ENCODE data around the gene PSMF1. TPM values are rescaled to one million over a fixed set of nuclear protein-coding genes. Genes with fewer than 3 reads are reported as not detected.

The PSMF1 gene
- total and polyA plus RNA-seq, 2 donors (not counting 3 experiments of a cell fraction or from before 2014, with no cell fraction given), result 142 to 354 TPM

DNA sequence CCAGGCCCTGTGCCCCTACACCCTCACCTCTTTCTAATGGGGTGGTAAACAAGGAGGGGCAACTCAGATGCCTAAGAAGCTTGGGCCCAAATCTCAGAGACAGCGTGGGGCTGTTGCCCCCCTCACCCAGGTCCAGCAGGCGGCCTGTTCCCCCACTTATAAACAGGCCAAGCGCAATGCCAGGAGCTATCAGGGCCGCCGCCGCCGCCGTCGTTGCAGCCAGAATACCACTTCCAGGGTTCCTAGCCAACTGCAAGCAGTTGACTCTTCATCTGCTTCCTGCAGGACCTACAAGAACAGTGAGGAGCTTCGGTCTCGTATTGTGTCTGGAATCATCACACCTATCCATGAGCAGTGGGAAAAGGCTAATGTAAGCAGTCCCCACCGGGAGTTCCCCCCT lies 16.4 kb downstream of the PSMF1 start:
- BruUV-seq (replicated peaks), result no TSS peak
- H3K79me2 ChIP-seq (ENCODE audit: control insufficient read depth, insufficient read depth, low read length), result peaks cover 12% of the 10 kb centered on the region

DNA sequence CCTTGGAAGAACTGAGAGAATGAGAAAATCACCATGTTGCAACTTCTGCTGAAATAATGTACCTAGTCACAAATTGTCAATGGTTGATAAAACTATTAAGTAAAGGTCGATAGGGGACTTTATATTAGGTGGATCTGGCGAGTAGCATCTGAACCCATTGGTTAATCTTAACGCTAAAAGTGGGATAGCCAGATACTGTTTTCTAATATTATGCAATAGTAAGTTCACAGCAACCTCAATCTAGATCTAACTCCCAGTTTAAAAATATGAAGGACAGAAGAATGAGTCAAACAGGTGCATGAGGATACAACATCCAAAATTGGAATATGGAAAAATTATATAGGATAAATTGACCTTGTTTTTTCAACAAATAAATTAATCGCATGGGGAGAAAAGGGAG lies 18.8 kb downstream of the PSMF1 start:
- Histone ChIP-seq H3K27me3 (ENCODE audit: control insufficient read depth in 2 of 2, insufficient read depth in 2 of 2, low read length in 2 of 2) (no peaks in the 10 kb centered on the region), H3K4me1 (ENCODE audit: control insufficient read depth, extremely low read depth, insufficient read depth, low read length) (no peaks in the 10 kb centered on the region), H4K20me1 (replicated peaks; ENCODE audit: control insufficient read depth, extremely low read depth, insufficient read depth, low read length) (peaks cover 2% of the 10 kb centered on the region), H3K9me3 (replicated peaks; ENCODE audit: control insufficient read depth, insufficient read depth, low read length) (no peaks in the 10 kb centered on the region), H3K9ac (replicated peaks; ENCODE audit: extremely low read depth, insufficient read depth, low read length) (no peak overlapping the region), H3K79me2 (ENCODE audit: control insufficient read depth, insufficient read depth, low read length) (peaks cover 6% of the 10 kb centered on the region), H3K4me3 (replicated peaks in 1 of 3; ENCODE audit: insufficient read depth in 1 of 3, low read depth in 1 of 3, low read length in 3 of 3) (no peak overlapping the region), H2AFZ (ENCODE audit: low read depth, low read length) (no peak overlapping the region), H3K27ac (ENCODE audit: insufficient read depth, low read depth, low read length) (no peak overlapping the region), H3K9me1 (replicated peaks; ENCODE audit: control insufficient read depth, extremely low read depth, insufficient read depth, low read length) (no peaks in the 10 kb centered on the region), H3K4me2 (ENCODE audit: insufficient read depth, low read length) (no peak overlapping the region), H3K36me3 (ENCODE audit: control insufficient read depth in 2 of 2, extremely low read depth in 1 of 2, insufficient read depth in 2 of 2, low read length in 2 of 2) (peaks cover 10 to 13% of the 10 kb centered on the region in 2 experiments)
- FAIRE-seq (no peak), DNase-seq (ENCODE audit: low read depth, low spot score) (no peak)
- dilution Hi-C loops (cut with MboI; ENCODE audit: extremely low pct_ligation_motif_present, low sequenced_read_pairs) (no loop called here), intact Hi-C loops (cut with micrococcal nuclease) (no loop called here)
- TF ChIP-seq EZH2 (IDR thresholded peaks at IDR 0.05; ENCODE audit: borderline replicate concordance, low read depth, low read length, severe bottlenecking) (no peak), JUN (IDR thresholded peaks at IDR 0.05; ENCODE audit: borderline replicate concordance, insufficient read depth, insufficient read length, low read depth) (no peak), MYC (IDR thresholded peaks at IDR 0.05; ENCODE audit: low read depth, low read length) (no peak), POLR2AphosphoS5 (IDR thresholded peaks at IDR 0.05; ENCODE audit: insufficient read depth, low read depth, low read length) (no peak), FOS (IDR thresholded peaks at IDR 0.05; ENCODE audit: borderline replicate concordance, insufficient read depth, low read length) (no peak), POLR2A (IDR thresholded peaks at IDR 0.05; ENCODE audit: low read depth, low read length) (no peak), GATA2 (IDR thresholded peaks at IDR 0.05; ENCODE audit: insufficient read depth, insufficient read length, low read depth, low read length) (no peak)
- TF ChIP-seq, protein P1, sequence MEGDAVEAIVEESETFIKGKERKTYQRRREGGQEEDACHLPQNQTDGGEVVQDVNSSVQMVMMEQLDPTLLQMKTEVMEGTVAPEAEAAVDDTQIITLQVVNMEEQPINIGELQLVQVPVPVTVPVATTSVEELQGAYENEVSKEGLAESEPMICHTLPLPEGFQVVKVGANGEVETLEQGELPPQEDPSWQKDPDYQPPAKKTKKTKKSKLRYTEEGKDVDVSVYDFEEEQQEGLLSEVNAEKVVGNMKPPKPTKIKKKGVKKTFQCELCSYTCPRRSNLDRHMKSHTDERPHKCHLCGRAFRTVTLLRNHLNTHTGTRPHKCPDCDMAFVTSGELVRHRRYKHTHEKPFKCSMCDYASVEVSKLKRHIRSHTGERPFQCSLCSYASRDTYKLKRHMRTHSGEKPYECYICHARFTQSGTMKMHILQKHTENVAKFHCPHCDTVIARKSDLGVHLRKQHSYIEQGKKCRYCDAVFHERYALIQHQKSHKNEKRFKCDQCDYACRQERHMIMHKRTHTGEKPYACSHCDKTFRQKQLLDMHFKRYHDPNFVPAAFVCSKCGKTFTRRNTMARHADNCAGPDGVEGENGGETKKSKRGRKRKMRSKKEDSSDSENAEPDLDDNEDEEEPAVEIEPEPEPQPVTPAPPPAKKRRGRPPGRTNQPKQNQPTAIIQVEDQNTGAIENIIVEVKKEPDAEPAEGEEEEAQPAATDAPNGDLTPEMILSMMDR (IDR thresholded peaks at IDR 0.05; ENCODE audit: extremely low read depth in 1 of 2, insufficient read depth in 1 of 2, low read depth in 1 of 2, low read length in 2 of 2), result no peak
- TF ChIP-seq, protein P2, sequence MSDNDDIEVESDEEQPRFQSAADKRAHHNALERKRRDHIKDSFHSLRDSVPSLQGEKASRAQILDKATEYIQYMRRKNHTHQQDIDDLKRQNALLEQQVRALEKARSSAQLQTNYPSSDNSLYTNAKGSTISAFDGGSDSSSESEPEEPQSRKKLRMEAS (IDR thresholded peaks at IDR 0.05; ENCODE audit: insufficient read depth, insufficient read length), result no peak
- CTCF ChIA-PET, result no interaction called here
- POLR2A ChIA-PET, result no interaction called here
- no TSS peak for BruUV-seq (replicated peaks)

More for the DNA sequence above, 16.4 kb downstream of the PSMF1 start:
- no peak overlapping the region for H3K4me3 ChIP-seq (replicated peaks in 1 of 3; ENCODE audit: insufficient read depth in 1 of 3, low read depth in 1 of 3, low read length in 3 of 3)
- no peak overlapping the region for H3K27ac ChIP-seq (ENCODE audit: insufficient read depth, low read depth, low read length)
- no peaks in the 10 kb centered on the region for H3K9me1 ChIP-seq (replicated peaks; ENCODE audit: control insufficient read depth, extremely low read depth, insufficient read depth, low read length)
- POLR2A ChIA-PET, result no interaction called here
- no peak for DNase-seq (ENCODE audit: low read depth, low spot score)
- no peak overlapping the region for H2AFZ ChIP-seq (ENCODE audit: low read depth, low read length)
- H3K9me3 ChIP-seq (replicated peaks; ENCODE audit: control insufficient read depth, insufficient read depth, low read length), result no peaks in the 10 kb centered on the region
- FAIRE-seq, result no peak
- intact Hi-C loops (cut with micrococcal nuclease), result no loop called here
- dilution Hi-C loops (cut with MboI; ENCODE audit: extremely low pct_ligation_motif_present, low sequenced_read_pairs), result no loop called here
- TF ChIP-seq, protein P1 (IDR thresholded peaks at IDR 0.05; ENCODE audit: extremely low read depth in 1 of 2, insufficient read depth in 1 of 2, low read depth in 1 of 2, low read length in 2 of 2), result no peak
- TF ChIP-seq, protein P2 (IDR thresholded peaks at IDR 0.05; ENCODE audit: insufficient read depth, insufficient read length), result no peak
- no peak for TF ChIP-seq POLR2A (IDR thresholded peaks at IDR 0.05; ENCODE audit: low read depth, low read length)
- no peak for TF ChIP-seq EZH2 (IDR thresholded peaks at IDR 0.05; ENCODE audit: borderline replicate concordance, low read depth, low read length, severe bottlenecking)
- H3K4me1 ChIP-seq (ENCODE audit: control insufficient read depth, extremely low read depth, insufficient read depth, low read length), result no peaks in the 10 kb centered on the region
- CTCF ChIA-PET, result interaction anchor here (1.0 kb wide), 1 partner anchor 369 kb away, joined by 3 read pairs; no protein-coding TSS in a partner anchor
- no peaks in the 10 kb centered on the region for H4K20me1 ChIP-seq (replicated peaks; ENCODE audit: control insufficient read depth, extremely low read depth, insufficient read depth, low read length)
- H3K36me3 ChIP-seq (ENCODE audit: control insufficient read depth in 2 of 2, extremely low read depth in 1 of 2, insufficient read depth in 2 of 2, low read length in 2 of 2), result peaks cover 7 to 18% of the 10 kb centered on the region in 2 experiments
- H3K9ac ChIP-seq (replicated peaks; ENCODE audit: extremely low read depth, insufficient read depth, low read length), result no peak overlapping the region
- H3K27me3 ChIP-seq (ENCODE audit: control insufficient read depth in 2 of 2, insufficient read depth in 2 of 2, low read length in 2 of 2), result no peaks in the 10 kb centered on the region
- no peak overlapping the region for H3K4me2 ChIP-seq (ENCODE audit: insufficient read depth, low read length)

All from endothelial cell of umbilical vein (primary cell).